Tibial nerve (tissue), 4 donors: ENCODE results near the gene MINDY2.
"Not testable (repeated sequence)": the region's sequence is repeated elsewhere in the genome, so short reads cannot be mapped to it uniquely, and the experiment has no call there.

Experiments used
- EP300 ChIP-seq, 2 donors: sonication (generic); formaldehyde crosslinking; IDR thresholded peaks; one replicate each; pipeline ENCODE4 v1.6.1; 2017; ENCODE audit warnings: antibody characterized with exemption in 2 of 2, mild to moderate bottlenecking in 1 of 2
- TF ChIP-seq, protein P1 (sequence below), 5 experiments: fragments of 200-600 bp in 3 of 5; fragments of 450-650 bp in 2 of 5; sonication (generic) in 3 of 5; IDR thresholded peaks; one replicate each; pipeline ENCODE4 v1.5.1; 2016 to 2019; ENCODE audit warnings: antibody characterized with exemption in 5 of 5, mild to moderate bottlenecking in 3 of 5, moderate library complexity in 2 of 5

DNA sequence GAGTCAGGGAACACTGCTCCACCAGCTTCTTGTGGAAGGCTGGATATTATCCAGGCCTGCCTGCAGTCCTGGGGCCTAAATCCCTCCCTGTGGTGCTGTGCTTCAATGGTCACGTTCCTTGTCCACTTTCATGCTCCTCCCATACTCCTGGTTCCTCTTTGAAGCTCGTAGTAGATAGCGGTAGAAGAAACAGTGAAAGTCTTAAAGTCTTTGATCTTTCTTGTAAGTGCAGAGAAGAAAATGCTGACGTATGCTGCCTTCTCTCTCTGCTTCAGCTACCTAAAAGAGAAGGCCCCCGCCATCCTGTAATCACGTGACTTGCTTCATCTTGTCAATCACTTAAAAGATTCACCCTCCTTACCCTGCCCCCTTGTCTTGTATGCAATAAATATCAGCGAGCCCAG is 2.5 kb upstream of the MINDY2 start:
- TF ChIP-seq, protein P1, sequence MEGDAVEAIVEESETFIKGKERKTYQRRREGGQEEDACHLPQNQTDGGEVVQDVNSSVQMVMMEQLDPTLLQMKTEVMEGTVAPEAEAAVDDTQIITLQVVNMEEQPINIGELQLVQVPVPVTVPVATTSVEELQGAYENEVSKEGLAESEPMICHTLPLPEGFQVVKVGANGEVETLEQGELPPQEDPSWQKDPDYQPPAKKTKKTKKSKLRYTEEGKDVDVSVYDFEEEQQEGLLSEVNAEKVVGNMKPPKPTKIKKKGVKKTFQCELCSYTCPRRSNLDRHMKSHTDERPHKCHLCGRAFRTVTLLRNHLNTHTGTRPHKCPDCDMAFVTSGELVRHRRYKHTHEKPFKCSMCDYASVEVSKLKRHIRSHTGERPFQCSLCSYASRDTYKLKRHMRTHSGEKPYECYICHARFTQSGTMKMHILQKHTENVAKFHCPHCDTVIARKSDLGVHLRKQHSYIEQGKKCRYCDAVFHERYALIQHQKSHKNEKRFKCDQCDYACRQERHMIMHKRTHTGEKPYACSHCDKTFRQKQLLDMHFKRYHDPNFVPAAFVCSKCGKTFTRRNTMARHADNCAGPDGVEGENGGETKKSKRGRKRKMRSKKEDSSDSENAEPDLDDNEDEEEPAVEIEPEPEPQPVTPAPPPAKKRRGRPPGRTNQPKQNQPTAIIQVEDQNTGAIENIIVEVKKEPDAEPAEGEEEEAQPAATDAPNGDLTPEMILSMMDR (IDR thresholded peaks at IDR 0.05), result not testable (repeated sequence)
- TF ChIP-seq EP300 (IDR thresholded peaks at IDR 0.05), result not testable (repeated sequence)
